ENCODE measurements around the gene INS.
"Not testable (repeated sequence)": the region's sequence is repeated elsewhere in the genome, so short reads cannot be mapped to it uniquely, and the experiment has no call there.

Gene INS

DNA sequence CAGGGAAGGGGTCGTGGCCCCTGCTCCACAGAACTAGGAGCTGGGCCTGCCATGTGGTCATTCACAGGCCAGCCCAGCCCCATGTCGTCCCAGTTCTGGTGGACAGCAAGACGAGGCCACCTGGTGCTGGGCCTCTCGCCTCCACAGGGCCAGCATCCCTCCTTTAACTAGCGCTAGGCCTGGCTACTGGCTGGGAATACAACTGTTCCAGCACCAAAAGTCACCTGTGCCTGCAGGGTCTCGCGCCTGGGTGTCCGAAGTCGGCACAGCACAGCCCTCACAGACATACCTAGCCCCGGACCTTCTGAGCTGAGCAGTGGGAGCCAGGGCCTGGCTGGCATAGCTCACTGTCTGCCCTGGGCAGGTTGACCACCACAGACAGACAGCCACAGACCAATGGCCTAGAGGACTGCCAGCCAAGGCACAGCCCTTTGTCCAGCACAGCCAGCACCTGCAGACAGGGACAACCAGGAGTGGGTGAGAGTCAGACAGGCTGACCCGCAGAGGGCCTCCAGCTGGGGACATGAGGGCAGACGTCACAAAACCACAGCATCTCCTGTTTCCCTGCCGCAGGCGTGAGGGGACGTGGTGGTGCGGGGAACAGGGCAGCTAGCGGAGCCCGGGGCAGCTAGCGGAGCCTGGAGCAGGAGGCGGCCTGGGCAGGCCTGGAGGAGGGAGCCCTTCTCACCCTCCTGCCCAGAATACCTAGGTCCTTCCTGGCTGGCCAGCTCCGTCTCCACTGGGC, 37.8 kb upstream of the INS start:
- DNase-seq: no peak

DNA sequence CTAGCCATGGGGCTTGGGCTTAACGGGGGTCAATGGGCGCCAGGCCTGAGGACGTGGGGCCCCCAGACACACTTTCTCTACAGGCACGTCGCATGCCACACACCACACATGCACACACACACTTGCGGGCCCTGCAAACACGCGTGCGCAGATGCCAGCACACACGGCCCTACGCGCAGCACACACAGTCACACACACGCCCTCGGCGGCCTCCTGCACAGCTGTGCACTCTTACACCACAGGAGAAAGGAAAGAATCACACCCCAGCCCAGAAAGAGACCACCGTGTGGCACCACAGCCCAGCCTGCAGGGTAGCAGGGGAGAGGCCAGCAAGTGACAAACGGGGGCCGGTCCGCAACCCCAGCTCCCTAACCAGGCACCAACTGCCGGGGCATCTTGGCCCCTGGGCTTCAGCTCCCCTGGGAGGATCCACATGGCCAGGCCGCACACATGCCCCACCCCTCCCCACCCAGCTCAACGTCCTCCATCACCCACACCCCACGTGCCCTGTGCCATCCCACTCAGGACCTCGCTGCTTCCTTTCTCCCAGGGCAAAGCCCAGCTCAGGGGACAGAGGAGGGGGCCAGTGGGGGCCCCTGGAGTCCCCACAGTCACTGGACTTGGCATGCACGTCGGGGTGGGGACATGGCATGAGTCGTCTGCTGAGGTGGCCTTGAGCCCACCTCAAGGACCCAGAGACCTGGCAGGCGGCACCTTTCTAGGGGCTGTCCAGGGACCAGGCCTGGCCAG, 36.9 kb upstream of the INS start:
- DNase-seq: no peak

DNA sequence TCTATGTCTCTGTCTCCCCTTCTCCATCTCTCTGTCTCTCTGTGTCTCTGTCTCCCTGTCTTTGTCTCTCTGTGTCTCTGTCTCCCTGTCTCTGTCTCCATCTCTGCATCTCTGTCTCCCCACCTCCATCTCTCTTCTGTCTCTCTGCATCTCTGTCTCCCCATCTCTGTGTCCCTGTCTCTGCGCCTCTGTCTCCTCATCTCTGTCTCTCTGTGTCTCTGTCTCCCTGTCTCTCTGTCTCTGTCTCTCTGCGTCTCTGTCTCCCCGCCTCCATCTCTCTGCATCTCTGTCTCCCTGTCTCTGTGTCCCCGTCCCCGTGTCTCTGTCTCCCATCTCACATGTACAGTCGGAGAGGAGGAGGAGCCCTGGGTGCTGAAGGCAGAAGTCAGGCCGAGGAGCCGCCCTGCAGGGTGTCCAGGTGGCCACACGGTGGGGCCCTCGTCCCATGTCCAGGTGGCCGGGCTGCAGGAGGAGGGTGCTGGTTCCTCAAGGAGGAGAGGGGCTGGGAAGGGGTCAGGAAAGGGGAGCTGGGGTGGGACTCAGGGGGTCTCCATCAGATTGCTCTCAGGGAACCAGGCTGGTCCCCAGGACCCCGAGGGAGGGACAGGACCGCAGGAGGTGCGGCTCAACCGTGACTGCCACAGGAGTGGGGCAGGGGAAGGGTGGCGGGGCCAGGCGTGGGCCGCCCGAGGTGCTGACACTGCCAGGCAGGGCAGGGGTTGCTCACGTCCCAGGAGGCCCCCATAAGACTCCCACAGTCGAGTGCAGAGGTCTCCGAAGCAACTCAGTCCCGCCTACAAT, 36.2 kb upstream of the INS start:
- peak; percentile 6 for DNase-seq

DNA sequence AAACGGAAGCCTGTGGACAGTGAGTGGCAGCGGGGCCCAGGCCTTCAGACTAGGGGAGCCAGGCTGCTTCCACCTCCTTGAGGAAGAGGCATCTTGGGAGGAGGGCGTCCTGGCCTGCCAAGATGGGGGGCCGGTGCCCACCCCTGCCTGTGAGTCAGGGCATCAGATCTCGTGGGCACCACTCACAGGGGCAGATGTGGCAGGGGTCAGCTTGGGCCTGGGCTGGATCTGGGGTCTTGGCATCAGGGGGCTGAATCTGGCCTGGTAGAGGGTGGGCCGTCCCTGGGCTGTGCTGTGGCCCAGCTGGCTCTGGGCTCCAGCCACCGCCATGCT, 34.7 kb upstream of the INS start:
- no peak for DNase-seq

DNA sequence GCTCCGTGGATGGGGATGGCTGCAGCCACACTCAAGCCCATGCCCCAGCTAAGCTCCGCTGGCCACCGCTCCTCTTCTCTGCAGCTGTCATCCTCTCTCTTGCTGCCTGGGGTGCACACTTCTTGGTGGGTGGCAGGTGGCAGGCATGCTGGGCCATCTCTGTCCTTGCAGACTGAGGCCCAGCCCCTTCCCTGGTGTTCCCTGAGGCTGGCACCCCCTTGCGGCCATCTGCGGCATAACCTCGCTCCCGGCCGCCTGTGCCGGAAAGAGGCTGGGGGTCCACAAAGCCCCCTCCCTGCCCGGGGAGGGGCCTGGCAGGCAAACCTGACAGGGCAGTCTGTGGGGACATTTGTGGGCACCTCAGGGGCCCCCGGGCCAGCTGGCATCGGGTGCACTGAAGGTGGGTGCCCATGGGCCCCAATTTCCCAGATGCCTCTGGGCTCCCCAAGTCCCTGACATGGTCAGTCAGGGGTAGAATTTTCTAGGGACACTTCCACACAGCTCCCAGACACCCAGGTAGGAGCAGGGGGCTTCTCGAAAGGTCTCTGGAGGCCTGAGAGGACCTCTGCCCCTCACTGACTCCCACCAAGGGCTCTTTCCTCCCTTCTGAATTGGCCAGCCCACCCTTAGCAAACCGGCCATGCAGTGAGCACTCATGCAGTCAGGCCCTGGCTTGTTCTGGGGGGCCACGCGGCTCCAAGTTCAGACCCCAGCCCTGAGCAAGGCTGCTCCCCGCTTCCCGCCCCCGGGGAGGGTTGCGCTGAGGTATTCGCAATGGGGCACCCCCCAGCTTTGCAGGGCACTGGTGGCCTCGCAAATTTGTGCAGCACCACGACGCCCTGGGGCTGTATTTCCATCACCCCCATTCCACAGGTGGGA, 34.1 kb upstream of the INS start:
- no peak for DNase-seq

DNA sequence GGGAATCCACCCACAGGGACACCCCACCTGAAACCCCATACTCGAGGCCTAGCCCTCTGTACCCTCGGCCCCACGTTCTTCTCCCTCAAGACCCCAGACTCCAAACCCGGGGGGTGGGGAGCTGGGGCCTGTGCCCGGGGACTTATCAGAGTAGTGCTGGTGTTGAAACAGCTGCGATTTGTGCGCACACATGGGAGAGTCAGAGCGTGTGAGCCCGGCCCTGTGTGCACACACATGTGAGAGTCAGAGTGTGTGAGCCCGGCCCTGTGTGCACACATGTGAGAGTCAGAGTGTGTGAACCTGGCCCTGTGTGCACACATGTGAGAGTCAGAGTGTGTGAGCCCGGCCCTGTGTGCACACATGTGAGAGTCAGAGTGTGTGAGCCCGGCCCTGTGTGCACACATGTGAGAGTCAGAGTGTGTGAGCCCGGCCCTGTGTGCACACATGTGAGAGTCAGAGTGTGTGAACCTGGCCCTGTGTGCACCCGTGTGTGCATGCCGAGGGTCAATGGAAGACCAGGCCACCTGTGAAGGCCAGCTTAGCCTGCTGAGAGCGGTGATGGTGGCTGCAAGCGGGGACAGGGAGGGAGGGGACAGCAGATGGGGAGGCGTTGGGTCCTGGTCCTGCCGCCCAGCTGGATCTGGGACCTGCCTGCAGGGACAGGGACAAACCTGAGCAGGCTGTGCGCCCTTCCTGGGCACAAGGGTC, 33.0 kb upstream of the INS start:
- DNase-seq: not testable (repeated sequence)

DNA sequence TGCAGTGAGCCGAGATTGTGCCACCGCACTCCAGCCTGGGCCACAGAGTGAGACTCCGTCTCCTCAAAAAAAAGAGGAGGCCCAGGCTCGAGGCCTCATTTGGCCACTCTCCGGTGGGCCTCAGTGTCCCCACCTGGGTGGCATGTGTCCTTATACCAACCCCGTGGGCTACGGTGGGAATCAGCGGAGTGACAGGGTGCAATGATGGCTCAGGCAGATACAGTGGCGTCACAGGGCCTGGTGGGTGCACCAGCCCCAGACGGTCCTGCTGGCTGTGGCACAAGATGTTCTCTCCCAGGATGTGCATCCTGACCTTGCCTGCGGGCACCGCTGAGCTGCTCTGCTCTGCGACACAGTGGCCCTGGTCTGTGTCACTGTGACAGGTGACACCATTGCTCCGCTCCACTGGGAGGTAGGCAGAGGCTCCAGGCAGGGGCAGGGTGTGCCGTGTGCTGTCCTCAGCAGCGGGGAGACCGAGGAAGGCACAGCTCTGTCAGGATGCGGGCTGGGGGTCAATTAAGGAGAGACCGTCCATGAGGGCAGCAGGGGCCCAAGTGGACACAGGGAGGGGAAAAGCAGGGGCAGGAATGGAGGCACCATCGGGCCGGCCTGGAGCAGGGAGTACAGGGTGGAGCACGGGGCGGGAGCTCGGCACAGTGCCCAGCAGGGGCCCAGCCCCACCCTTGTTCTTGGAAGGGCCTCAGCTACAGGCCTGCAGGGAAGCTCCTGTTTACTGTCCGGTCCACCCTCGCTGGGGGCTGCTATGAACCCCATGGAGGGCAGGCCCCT, 32.3 kb upstream of the INS start:
- no peak for DNase-seq

DNA sequence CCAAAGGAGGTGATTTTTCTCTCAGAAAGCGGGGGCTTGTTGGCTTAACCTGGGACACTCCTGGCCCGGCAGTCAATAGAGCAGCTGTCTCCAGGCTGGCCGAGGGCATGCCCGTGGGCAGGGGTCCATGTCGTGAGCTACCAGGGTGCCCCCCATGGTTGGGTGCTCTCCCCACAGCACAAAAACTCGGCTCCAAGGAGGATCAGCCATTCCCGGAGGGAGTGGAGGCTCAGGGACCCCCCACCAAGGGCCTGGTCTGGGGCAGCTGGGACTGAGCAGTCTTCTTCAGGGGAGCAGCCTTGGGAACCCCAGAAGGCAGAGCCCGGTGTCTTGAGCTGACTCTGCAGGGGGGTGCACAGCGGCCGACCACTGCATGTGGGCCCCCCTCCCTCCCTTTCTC, 31.4 kb upstream of the INS start:
- DNase-seq: no peak

DNA sequence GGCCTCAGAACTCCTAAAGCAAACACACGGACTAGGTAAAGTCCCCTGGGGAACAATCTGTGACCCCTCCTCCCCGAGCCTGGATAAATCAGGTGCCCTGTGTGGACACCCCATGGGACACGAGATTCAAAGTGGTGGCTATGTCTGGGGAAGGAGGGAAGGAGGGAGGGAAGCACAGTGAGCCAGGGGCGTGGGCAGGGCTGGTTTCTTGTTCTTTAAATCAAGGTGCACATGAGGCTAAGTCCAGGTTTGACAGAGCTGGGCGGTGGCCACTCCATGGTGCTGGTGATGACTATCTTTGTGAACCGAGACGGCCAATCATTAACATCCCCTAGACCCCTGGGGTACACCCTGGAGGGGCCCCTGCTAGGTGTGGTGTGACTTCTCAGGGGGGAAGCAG, 30.9 kb upstream of the INS start:
- no peak for DNase-seq

DNA sequence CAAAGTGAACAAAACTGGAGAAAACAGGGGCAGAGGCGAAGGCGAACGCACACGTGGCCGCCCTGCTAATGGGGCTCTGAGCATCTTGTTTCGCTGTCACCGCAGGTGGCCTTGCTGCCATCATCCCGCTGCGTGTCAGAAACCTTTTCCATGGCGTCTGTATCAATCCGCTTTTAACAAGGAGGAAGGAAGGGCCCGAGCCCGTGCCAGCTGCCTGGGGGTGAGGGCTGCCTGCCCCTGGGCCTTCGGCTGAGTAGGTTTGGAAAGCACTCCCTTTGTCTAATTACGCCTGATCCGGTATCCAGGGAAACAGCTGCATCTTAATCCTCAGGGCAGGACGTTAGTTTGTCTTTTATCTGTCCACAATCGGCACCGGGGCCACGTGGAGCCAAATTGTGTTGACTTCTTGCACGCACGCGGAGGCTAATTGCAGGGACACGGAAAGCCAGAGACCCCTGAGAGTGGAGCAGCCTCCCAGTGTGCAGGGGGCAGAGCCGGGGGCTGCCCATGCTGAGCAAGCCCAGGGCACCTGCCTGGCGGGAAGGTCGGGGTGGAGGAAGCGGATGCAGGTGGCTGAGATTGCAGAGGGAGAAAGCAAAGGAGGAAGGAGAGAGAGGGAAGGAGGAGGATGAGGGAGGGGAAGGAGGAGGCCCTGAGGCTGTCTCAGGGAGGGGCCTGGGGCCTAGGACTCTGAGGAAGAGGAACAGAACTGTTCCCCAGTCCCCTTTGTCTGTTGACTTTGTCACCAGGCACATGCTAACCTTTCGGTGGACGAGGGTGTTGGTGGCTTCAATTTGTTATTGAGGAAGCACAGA, 29.9 kb upstream of the INS start:
- DNase-seq: no peak

DNA sequence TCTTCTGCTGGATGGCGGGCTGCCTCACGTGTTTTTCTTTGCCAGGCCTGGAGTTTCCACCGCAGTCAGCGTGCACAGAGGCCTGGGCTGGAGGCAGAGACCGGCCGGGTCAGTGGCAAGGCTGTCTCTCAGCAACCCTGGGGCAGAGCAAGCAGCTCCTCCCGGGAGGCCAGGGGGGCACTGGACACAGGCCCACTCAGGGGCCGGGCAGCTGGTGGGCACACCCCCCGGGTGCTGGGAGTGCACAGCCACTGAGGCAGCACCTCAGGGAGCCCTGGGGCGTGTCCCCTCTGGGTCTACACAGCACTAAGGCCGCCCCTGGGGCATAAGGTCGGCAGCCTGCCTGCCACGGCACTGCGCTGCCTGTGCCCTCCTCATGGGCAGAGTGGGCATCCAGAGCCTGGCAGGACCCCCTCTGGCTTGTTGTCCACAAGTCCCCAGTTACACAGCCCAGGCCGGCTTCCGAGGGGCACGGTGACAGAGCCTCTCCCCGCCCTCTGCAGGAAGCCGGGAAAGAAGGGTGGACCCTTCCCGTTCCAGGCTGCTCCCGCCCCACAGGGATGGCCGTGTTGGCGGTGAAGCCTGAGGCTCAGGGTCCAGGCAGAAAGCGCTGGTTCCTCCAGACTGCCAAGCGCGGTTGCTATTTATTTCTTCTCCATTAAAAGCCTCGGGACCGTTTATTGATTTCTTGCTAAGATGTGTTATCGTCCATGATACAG, 29.1 kb upstream of the INS start:
- DNase-seq: no peak

DNA sequence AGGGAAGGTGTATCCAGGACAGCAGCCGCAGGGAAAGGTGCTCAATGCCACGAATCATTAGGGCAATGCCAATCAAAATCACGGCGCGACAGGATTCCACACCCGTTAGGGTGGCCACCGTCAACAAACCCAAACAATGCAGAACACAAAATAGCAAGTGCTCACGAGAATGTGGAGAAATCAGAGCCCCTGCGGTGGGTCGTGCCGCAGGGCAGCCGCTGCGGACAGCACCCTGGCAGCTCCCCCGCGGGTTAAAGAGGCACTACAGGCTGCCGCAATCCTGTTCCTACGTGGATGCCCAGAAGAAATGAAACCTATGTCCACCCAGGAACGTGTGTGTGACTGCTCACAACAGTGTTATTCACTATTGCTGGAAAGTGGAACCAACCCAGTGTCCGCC, 27.7 kb upstream of the INS start:
- no peak for DNase-seq

DNA sequence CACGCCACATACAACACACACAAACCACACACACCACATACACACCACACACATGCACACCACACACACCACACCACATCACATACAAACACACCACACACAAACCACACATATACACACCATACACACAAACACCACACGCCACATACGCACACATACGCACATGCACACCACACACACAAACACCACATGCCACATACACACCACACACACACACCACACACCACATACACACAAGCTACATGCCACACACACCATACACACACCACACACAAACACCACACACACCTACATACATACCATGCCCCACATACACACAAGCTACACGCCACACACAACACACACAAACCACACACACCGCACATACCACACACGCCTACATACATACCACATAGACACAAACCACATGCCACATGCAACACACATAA, 26.3 kb upstream of the INS start:
- DNase-seq: no peak

DNA sequence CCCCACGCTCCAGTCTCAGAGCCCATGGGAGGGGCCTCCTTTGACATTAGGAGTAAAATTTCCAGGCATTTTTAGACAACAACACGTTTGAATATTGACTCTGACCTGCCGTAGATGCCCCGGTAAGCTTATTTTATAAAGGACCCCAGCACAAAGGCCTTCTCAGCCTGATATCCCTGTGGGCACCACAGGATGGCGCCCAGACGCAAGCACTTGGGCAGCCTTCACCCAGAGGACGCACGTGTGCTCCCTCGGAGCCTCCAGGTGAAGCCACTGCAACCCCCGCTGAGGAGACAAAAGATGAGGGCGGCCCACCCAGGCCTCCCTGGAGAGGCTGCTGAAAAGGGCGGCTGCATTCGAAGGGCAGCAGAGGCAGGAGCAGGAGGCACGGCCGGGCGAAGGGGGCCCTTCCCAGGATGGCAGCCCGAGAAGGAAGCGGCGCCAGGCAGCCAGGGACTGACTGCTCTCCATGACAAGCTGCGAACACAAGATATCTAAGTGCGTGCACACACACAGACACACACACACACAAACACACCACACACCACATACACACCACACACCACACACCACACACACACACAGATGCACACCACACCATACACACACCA, 25.8 kb upstream of the INS start:
- DNase-seq: peak; percentile 2

DNA sequence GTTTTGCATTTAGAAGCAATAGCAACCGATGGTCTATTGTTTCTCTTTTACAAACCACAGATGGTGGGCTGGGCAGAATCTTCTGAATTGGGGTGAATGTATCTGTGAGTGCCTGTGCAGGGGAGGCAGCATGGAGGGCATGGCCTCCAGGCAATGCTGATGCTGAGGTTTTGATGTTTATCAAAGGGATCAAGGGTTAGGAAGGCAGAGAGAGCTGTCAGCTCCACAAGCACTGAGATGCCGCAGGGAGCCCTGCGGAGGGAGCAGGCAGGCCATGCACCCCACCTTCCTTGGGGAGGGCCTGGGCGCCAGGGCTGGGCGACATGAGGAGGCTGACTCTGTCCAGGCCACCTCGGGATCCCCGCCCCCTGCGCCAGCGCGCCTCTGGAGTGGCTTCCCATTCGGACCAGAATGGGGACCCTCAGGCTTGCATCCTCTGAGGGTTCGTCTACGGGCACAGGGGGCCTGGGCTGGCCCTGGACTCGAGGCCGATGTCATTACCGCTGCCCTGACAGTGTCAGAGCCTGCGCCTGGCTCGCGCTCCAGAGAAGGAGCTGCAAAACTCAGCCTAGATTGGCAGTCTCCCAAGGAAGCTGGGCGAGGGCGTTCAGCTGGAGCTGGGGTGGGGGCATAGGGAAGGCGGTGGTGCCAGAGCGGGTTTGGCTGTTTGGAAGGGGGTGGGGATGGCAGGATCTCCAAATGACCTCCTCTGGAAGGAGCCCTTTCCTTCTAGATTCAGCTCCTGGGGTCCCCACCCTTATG, 24.5 kb upstream of the INS start:
- no peak for DNase-seq

DNA sequence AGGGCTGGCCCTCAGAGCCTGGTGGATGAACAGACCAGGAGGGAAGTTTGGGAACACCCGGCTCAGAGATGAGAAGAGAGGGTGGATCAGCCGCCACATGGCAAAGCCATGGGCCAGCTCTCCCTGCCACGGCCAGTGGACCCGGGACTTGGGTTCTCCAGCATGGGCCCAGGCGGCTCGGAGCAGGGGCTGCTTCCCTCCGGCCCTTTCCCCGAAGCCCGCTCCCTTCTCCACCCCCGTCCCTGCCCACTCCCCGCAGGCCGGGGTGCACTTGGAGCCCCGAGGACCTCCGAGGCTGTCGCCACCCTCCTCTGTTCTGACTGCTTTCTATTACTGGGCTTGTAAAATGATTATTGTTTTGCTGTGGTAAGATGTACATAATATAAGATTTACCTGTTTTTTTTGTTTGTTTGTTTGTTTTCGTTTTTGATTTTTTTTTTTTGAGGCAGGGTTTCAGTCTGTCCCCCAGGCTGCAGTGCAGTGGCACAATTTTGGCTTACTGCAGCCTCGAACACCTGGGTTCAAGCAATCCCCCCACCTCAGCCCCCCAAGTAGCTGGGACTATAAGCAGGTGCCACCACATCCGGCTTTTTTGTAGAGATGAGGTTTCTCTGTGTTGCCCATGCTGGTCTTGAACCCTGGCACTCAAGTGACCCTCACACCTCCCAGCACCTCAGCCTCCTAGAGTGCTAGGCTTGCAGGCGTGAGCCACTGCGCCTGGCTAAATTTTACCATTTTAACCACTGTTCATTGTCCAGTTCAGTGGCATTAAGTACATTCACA, 21.9 kb upstream of the INS start:
- no peak for DNase-seq

DNA sequence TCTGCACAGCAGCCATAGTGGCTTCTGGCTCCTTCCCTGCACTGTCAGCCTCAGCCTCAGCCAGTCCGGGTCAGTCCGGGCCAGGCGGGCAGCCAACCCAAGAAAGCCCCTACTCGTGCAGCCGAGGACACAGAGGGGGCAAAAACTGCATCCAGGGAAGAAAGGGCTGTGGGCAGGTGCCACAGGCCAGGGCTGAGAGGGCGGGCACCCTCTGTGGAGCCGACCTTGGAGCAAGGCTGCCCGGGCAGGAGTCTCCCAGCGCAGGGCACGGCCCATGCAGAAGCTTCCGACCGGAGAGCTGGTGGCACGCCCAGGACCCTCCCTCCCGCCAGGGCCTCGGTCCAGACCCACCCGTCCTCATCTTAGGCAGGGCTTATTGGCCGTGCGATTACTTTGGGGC, 21.1 kb upstream of the INS start:
- no peak for DNase-seq
